ENCODE measurements around the gene EIF3D. TPM values are rescaled to one million over a fixed set of nuclear protein-coding genes. Genes with fewer than 3 reads are reported as not detected.

The EIF3D gene
- total and polyA plus RNA-seq, 2 of the 8 experiments (the other 6 are each of a cell fraction or from before 2014, with no cell fraction given) = 195 to 408 TPM

- Histone ChIP-seq H3K79me1 (ENCODE audit: low read depth, low read length) (0 out of 2 replicates have a peak, but pooled peaks cover 2% of the 10 kb centered on the region), H3K4me2 (ENCODE audit: insufficient read depth in 1 of 2, low read depth in 2 of 2, low read length in 2 of 2) (no peak overlapping the region), H2BK12ac (ENCODE audit: low read depth, low read length) (no peak overlapping the region), H2AK5ac (ENCODE audit: low read depth, low read length) (no peak overlapping the region), H3K14ac (ENCODE audit: insufficient read length) (no peak overlapping the region), H3K36me3 (ENCODE audit: control insufficient read depth in 2 of 4, insufficient read depth in 4 of 4, low read length in 3 of 4) (no peaks in the 10 kb centered on the region), H2AFZ (ENCODE audit: low read length) (no peak overlapping the region), H3K23me2 (ENCODE audit: low read depth, low read length) (peaks cover 7% of the 10 kb centered on the region; the same call in 1 of the 2 replicates), H3K79me2 (ENCODE audit: control insufficient read depth in 1 of 2, insufficient read depth in 2 of 2, low read length in 2 of 2) (peaks cover 9 to 12% of the 10 kb centered on the region in 2 experiments), H3K27ac (ENCODE audit: low read depth, low read length) (no peak overlapping the region), H2BK20ac (ENCODE audit: low read length) (no peak overlapping the region), H4K5ac (ENCODE audit: insufficient read length, low read depth, low read length) (no peak overlapping the region), H2BK120ac (replicated peaks; ENCODE audit: low read depth, low read length) (no peak overlapping the region), H2BK5ac (ENCODE audit: low read depth, low read length) (no peak overlapping the region), H4K20me1 (replicated peaks in 1 of 2; ENCODE audit: control insufficient read depth in 1 of 2, insufficient read depth in 2 of 2, low read length in 2 of 2) (no peaks in the 10 kb centered on the region), H4K8ac (ENCODE audit: extremely low read depth, insufficient read depth, low read length) (no peak overlapping the region), H3K56ac (replicated peaks; ENCODE audit: insufficient read length, low read depth, low read length) (no peak overlapping the region), H3K4me3 (ENCODE audit: extremely low read depth in 1 of 4, insufficient read depth in 2 of 4, low read depth in 3 of 4, low read length in 4 of 4) (no peak overlapping the region), H3K9me3 (ENCODE audit: insufficient read depth in 2 of 2, low read depth in 1 of 2, low read length in 1 of 2) (peaks cover 0 to 6% of the 10 kb centered on the region in 2 experiments; a peak in 1 of 4 replicates), H3K23ac (ENCODE audit: insufficient read length) (no peak overlapping the region), H3K4ac (replicated peaks; ENCODE audit: insufficient read length, low read depth, low read length) (no peak overlapping the region), H3K9ac (replicated peaks in 1 of 4; ENCODE audit: extremely low read depth in 1 of 4, low read depth in 3 of 4, low read length in 3 of 4) (no peak overlapping the region), H4K91ac (replicated peaks; ENCODE audit: insufficient read length, low read length) (no peak overlapping the region), H2BK15ac (ENCODE audit: low read length) (no peak overlapping the region), H3K18ac (ENCODE audit: extremely low read depth, low read length) (no peak overlapping the region), H3K4me1 (replicated peaks in 1 of 4; ENCODE audit: control insufficient read depth in 3 of 4, insufficient read depth in 4 of 4, low read length in 3 of 4) (peaks cover 0 to 5% (median 1%) of the 10 kb centered on the region in 4 experiments; a peak in 2 of 7 replicates), H3K27me3 (replicated peaks in 1 of 4; ENCODE audit: control insufficient read depth in 3 of 4, extremely low read depth in 1 of 4, insufficient read depth in 3 of 4, low read length in 3 of 4) (no peaks in the 10 kb centered on the region)
- DNase-seq (ENCODE audit: low read depth in 1 of 2, low spot score in 2 of 2) (no peak), FAIRE-seq (no peak)
- CTCF ChIA-PET (ENCODE audit: partially characterized antibody) = no interaction called here
- TF ChIP-seq PHF8 (conservative IDR thresholded peaks at IDR 0.05; ENCODE audit: low read depth, low read length) = no peak
- TF ChIP-seq KDM1A (IDR thresholded peaks at IDR 0.05; ENCODE audit: borderline replicate concordance, low read length) = peak; percentile 48; the same call in 1 of the 2 replicates
- no peak for TF ChIP-seq SP1 (IDR thresholded peaks at IDR 0.05; ENCODE audit: low read depth, low read length)
- no peak for TF ChIP-seq NANOG (IDR thresholded peaks at IDR 0.05; ENCODE audit: insufficient read depth, low read depth, low read length, poor library complexity, severe bottlenecking)
- 87% methylated on average over 2 of the region's 2 CpGs; no CpG with 5 or more reads in 1 of the 2 experiments for WGBS, 2 experiments (ENCODE audit: extremely low coverage in 1 of 2, insufficient coverage in 1 of 2, insufficient read length in 1 of 2, insufficient replicate concordance in 2 of 2, low coverage in 1 of 2, low lambda C conversion rate in 2 of 2, missing lambda C conversion rate in 1 of 2)
- POLR2A ChIA-PET (ENCODE audit: partially characterized antibody) = no interaction called here
Observed at GRCh38 chr22:36532466-36532865, 3.5 kb upstream of the EIF3D start.
